Ecto neural progenitor cell (in vitro differentiated cells): ENCODE data around the gene ECEL1.

Source experiments
- DNase-seq: peaks from one replicate; pipeline ENCODE4 v3.0.0-alpha.2; 2018; ENCODE audit warnings: low spot score

ECEL1 gene

DNA sequence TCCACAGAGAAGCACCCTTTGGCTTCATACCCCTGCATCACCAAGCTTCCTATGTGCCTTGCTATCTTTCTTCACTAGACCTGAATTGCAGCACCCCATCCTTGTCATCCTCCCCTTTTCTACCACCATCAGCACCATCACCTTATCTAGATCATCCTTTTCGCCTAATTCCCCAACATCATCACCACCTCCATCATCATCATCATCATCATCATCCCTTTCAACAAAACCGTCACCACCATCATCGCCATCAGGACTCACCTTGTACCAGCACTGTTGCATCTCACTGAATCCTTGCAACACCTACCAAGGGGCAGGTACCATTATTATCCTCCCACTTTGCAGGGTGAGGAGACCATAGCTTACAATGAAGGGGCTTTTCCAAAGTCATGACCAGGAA is 10.8 kb upstream of the ECEL1 start:
- no peak for DNase-seq

DNA sequence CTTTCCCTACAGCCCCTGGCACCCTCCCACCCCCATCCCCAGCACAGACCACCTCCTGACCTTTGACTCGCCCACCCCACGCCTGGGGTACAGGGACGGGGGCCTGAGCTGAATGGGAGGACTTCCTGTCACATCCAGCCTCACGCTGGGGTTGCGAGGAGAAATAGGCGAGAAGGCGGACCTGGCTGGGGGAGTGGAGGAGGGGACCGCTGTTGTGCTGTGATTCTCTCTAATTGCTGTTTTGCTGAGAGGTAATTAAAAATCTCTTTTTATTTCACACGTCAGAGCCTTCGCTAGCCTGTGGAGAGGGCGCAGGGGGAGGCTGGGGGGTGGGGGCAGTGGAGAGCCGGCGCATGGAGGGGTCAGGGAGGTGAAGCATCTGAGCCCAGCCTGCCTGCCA is 9.7 kb upstream of the ECEL1 start:
- no peak for DNase-seq

DNA sequence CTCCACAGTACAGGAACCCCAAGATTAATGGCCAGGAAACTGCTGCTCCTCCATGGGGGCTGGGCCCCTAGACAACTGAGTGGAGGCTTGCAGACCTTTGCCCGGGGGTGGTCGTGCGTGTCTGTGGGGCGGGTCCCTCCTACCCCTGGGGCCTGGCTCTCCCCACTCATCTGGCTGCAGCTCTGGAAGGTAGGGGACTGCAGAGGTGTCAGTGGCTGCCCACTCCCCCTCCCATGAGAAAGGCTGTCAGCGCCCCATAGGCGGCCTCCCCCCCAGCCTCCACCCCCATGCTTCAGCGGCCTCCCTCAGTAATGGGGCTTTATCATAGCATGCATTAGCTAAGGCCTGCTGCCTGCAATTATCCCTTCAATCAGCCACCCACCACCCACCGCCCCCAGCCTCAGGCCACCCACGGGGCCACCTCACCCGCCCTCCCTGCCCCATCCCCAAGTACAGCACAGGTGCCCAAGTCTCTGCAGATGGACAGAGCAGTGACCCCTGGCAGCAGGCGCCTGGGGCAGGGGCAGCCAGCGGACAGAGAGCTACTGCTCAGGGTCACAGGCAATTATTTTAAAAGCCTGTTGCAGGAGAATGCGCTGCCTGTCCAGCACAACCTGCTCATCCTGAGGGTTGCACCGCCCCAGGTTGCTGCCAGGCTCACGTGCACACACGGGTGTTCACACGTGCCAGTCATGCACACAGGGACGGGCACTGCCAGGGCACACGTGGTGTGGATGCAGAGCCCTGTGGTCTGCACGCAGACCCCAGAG is 9.1 kb upstream of the ECEL1 start:
- DNase-seq = no peak

DNA sequence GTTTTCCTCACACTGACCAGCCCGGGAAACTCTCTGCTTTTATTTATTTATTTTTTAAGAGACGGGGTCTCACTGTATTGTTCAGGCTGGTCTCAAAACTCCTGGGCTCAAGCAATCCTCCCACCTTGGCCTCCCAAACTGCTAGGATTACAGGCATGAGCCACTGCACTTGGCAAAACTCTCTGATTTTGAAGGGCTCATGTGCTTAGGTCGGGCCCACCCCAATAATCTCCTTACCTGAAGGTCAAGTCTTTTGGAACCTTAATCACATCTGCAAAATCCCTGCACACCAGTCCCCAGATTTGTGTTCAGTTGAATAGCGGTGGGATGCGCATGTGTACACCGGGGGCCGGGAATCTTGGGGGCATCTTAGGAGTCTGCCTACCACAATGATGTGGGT is 7.7 kb upstream of the ECEL1 start:
- no peak for DNase-seq

DNA sequence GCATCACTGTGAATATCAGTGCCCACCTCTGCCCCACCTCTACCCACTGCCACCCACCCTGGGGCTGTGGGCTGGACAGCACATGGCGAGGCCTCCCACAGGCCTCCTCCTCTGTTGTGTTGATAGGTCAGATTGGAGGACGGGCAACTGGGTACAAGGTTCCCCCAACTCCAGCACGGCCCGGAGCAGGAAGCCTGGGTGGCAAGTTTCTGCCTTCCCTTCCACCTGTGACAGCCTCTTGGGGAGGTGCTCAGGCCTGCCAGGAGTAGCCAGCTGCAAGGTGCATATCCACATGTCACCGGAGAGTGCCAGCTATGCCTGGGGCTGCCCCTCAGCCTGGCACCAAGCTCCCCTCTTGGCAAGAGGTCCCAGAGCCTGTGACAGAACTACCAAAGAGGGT is 6.9 kb upstream of the ECEL1 start:
- no peak for DNase-seq

DNA sequence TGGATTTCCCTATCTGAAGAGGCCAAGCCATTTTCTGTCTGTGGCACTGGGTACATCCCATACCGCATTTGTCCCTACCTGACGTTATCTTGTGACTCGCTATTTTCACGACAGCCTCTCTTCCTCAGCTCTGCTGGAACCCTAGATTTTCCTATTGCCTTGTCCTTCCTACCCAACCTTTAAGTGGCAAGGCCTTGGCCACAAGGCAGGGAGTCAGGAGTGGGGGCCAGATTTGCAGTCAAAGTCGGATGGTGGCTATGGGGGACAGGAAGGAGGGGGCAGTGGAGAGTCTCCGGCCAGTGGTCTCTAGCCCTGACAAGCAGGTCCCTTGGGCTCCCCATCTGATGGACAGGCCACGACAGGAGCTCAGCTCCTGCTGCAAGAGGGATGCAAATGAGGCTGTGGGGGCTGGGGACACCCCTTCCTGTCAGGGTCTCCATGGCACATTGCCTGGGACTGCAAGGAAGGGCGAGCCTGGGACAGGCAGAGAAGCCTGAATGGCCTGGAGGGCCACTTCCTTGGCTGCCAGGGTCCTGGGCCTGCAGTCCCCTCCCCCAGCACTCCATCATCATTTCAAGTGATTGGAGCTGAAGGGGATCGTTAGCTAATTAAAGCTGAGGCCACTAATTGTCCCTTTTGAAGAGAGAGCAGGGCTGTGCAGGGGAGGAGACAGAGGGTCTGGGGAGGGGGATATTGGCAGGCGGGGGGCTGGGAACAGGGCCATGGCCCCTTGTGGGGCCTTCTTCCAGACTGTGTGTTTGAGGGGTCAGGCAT is 6.3 kb upstream of the ECEL1 start:
- no peak for DNase-seq

DNA sequence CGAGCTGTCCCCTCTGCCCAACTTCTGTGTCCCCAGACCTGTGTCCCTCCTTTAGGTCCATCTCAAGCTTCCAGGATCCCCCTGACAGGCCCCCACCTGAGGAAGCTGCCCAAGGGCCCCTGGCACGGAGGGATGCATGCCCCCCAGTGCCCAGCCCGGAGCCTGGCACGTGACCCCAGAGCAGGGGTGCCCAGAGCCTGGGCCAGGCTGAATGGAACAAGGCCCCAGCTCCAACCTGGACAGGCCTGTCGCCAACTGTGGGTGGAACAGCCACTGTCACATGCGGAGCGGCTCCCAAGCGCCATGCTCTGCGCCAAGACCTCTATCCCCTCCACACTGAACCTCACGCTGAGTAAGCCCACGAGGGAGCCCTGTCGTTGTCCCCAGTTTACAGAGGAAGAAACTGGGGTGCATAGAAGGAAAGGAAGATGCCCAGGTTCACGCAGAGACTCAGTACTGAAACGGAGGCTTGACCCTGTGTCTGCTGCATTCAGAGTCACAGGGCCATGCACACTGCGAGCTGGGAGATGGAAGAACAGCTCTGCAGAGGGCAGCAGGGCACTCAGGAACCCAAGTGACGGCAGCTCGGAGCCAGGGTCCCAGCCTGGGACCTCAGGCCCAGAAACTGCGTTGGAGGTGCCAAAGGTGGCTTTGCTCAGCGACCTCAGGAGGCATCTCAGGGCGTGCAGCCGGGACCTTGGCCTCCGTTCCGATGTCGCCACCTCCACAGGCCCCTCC is 5.5 kb upstream of the ECEL1 start:
- no peak for DNase-seq

DNA sequence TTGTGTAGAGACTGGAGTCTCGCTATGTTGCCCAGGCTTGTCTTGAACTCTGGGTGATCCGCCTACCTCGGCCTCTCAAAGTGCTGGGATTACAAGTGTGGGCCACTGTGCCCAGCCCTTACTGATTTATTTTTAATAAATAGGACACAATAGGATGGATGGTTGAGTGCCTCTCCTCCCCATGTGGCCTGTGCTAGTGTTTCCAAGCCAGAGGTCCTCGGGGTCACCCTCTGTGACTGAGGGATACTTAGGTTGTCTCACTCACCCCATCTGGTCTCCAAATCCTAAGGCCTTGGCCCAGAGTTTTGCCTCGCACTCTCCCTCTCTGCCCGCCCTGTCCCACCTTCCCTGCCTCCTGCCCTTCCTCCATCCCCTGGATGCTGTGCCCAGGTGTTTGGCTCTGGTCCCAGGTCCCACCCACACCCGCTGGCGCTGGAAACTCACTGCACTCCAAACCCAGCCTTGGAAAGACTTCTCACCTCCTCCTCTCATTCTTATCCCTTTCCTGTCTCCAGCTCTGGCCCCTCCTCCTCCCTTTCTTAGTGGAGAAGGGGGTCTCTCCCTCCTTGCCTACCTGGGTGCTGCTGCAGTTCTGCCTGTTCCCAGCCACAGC is 4.7 kb upstream of the ECEL1 start:
- DNase-seq = no peak

DNA sequence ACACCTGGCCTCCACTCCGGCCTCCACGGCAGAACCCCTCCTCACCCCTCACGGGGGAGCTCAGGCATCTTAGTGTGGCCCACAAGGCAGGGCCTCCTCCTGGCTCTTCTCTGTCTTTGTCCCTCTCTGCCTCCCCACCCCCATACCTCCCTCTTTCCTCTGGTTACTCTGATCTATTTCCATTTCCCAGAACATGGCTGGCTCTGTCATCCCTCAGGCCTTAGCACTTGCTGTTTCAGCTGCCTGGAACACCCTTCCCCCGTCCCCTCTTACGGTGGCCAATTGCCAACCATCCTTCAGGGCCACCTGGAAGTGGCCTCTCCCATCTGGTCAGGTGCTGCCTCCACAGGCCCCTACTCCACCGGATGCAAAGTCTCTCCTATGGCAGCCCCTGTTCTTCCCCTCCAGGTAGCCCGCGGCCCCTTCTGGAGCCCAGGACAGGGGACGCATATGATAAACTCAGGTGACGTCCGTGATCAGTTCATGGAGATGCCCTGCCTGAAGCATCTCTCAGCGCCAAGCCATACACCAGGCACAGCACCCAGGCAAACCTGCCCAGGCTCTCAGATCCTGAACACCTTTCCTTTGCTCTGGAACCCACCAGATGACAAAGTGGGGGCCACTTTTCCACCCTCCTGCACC is 3.6 kb upstream of the ECEL1 start:
- DNase-seq = no peak

DNA sequence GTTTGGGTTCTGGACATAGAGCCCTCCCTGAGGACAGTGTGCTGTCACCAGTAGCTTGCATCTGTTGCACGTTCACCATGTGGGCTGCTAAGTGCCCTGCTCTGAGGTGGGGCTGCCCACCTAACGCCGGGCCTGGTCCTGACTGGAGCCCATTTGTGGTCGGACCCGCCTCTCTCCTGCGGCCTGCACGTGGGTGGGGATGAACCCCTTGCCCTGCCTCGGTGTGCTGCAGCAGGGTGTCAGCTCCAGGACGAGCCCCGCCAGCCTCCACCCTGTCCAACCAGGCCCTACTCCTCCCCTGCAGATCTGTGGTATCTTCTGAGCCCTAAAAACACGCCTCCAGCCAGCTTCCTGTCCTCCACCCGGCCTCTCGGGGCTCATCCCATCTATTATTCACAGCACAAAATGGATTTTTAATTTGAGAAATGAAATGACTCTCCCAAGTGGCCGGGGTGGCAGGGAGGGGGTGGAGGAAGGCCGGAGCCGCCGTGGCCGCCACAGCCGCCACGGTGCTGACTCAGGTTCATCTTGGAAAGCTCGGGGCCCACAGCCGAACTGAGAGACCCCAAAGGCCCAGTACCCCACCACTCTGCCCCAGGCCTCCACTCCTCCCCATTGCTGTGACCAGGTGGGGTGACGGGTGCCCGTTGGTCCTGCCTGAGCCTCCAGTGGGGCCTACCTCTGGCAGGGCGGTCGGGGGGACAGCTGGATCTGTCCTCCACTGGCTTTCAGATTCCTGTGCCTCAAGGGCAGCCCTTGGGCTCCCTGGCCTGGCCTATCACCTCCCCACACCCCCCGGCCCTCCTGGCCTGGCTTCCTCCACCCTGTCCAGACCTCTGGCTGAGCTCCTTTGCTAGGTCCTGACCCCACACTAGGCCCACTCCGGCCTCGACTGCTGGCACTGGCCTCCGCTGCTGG is 2.8 kb upstream of the ECEL1 start:
- no peak for DNase-seq

DNA sequence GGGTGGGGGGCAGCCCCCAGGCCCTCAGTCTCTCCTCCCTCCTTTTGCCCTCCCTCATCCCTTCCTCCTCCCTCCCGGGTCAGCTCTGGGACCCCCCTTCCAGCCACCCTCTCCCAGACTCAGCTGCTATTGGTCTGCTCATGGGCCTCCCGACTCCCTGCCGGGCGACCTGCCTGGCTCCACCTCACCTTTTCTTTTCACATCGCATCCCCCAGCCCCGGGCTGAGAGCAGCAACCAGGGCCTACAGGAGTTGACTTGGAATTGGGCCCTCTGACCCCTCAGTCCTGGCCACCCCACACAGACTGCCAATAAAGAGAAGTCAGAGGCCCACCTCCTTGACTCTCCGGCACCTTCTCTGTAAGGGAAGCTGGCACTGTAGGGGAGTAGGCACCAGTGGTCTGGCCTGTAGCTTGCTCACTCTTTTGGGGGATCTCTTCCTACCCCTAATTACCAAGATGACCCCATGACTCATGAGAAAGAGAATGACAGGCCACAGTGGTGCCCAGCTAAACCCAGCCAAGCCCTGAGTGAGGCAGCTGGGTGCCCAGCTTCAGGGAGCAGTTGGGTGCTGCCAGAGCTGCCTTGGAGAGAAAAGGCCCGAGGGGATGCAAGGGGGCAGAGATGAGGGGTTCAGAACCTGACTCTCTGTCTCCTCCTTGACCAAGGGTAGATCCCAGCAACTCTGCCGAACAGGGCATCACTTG is 2.0 kb upstream of the ECEL1 start:
- no peak for DNase-seq

DNA sequence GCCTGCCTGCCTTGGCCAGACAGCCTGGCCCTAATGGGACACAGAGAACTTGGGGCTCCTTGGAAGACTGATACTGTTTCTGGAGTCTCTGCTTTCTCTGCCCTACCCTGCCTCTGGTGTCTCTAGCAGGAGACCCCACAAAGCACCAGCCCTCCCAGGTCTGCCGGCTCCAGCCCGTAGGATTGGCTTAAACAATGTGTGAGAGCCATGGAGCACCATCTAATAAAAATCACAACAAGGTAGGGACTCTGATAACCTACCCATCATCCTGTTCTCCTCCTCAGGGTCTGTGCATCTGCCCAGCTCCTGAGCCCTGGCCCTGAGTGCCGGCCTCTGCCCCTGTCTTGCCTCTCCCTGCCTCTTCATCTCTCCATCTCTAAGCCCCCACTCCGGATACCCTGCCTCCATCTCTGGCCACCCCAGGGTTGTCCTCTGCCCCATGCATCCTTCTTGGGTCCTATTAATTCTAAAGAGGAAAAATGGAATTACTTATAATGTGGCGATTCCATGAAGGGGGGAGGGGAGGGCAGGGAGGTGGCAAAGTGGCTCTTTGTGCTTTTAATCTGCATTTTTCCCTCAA is 1.2 kb upstream of the ECEL1 start:
- no peak for DNase-seq

DNA sequence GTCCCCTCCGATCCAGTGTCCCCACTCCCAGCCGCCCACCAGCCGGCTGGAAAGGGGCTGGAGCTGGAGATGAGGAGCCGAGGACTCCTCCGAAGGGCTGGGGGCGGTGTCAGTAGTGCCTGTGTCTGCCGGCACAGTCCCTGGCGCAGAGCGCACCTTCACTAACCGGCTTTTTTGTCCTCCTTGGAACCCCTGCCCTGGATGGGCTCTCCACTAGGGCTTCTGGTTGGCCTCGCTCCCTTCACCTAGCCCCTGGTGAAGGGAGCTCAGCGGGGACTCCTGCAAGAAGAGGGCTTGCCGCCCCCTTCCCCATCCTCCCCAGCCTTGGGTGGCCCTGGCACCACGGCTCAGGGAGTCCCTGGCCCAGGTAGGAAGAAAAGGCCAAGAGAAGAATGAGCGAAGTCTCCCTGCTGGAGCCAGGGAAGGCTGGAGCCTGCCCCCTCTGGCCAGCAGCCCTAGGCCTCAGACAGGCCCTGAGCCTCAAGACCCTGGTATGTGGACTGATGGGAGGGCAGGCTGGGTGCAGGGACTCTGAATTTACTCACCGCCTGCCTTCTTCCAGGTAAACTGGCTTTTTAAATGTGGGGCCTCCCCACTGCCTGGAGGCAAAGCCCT is 570 bp upstream of the ECEL1 start:
- no peak for DNase-seq

DNA sequence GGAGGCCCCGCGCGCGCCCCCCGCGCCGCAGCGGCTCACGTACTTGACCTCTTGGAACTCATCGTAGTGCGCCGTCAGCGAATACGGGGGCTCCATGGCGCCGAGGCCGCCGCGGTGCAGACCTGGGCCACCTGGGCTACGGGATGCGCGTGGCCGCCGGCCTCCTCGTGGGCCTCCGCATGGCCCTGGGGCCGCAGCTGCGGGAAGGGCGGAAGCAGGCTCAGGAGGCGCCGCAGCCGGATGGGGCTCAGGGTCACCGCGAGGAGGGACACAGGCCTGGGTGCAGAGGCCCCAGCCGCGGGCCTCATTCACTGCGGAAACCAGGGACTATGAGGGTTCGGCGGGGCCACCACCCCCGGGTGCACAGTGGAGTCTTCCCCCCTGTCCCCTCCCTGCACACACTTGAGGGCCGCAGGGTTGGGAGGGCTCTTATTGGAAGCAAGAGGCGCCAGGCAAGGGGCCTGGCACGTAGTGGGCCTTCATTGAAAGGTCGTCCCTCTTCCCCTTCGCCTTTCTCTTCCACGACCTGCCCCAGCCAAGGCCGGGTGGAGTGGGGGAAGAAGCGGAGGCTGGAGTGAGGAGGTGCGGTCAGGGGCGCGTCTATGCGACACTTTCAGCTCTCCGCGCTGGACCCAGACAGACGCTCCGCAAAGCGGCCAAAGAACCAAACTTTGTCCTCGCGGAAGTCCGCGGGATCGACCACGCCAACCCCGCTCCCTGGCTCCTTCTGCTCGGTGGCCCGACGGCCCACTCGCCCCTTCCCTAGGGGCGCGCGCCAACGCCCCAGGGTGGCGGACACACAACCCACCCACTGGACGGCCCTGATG is 863 bp downstream of the ECEL1 start:
- no peak for DNase-seq

DNA sequence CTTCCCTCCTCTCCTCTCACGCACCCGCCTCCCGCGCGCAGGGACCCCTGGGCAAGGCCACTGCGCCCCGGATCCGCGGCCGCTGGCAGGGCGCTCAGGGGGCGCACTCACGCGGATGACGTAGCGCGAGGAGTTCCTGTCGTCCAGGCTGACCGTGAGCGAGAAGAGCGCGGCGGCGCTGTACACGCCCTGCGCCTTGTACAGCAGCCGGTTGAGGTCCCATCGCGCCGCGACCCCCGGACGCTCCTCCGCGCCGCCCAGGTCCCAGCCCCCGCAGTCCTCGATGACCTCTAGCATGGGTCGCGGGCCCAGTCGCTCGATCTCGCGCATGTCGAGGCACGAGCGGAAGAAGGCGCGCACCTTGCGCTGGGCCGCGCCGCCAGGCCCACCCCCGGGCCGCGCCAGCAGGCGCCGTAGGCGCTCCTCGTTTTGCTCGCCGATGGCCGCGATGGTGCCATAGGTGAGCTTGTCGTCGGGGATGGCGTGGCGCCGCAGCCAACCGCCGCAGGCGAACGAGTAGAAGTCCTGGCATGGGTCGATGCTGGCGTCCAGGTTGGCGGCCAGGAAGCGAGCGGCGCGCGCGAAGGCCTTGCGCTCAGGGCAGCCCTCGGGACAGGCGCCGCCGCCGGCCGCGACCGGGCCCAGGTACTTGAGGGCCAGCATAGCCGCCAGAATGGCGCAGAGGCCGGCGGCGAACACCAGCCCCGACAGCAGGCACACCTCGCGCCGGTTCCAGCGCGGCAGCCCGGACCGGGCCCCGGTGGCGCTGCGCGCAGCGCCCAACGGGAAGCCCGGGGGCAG is 1.7 kb downstream of the ECEL1 start:
- DNase-seq = no peak

DNA sequence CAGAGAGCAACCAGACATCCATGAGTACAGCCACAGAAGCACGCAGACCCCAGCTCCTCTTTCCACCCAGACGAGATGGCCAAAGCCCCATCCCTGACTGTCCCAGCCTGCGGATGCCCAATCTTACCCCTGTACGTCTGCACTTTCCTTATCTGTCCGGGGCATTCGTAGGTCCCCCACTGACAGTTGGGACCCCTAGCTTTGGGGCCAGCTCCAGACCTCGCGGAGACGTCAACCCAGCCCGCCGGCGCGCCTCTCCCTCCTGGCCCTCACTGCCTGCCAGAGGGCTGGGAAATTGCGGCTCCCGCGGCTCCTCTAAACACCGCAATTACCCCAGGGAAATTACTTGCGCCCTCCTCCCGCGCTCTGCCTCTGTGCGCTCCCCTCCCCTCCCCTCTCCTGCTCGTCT is 2.3 kb downstream of the ECEL1 start:
- no peak for DNase-seq

DNA sequence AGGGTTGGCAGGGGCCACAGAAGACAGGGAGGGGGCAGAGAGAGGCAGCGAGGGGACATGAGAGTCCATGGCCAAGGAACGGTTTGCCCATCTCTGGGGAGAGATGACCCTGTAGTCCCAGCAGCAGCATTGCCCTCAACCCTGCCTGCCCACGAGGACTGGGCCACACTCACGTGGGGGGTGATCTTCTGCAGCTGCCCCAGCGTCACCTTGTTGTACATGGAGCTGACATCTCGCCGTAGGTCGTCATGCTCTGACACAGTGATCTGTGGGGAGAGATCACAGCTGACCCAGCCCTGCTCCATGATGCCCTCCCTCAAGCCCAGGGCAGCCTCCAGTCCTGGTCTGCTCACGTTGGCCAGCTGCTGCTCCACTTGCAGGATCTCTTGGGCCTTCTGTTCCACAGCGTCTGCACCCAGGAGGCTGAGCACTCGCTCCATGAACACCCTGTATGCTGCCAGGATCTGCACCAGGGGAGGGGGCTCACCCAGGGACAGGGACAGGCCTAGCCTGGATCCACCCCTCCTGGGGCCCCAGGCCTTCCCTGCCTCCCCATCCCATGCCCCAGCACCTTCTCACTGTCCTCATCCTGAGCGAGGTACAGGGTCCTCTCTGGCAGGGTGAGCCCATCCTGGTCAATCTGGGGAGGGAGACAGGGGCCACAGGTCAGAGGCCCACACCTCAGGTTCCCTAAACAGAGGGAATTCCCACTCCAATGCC is 2.8 kb downstream of the ECEL1 start:
- no peak for DNase-seq
